ENCODE measurements around the gene HRG. TPM values are rescaled to one million over a fixed set of nuclear protein-coding genes. Genes with fewer than 3 reads are reported as not detected.
A peak's percentile ranks its signal among the peaks of the same experiment; 100 is the strongest.

The HRG gene
- total RNA-seq, 6 donors from 2014 or later, result 0.13 to 0.23 TPM; not detected in 4

- WGBS, 2 donors, result 91 to 93% methylated on average over 5 of the region's 5 CpGs
Measured at GRCh38 chr3:186619787-186620212, 46.0 kb upstream of the HRG start.

GRCh38 chr3:186620213-186621092, 45.4 kb upstream of the HRG start:
- peaks cover 7 to 10% (median 8%) of the 10 kb centered on the region in 4 donors for H3K4me1 ChIP-seq
- H3K27ac ChIP-seq, result no peak overlapping the region
- no peak for TF ChIP-seq POLR2A (IDR thresholded peaks at IDR 0.05)
- no peak overlapping the region for H3K4me3 ChIP-seq
- no peaks in the 10 kb centered on the region for H3K9me3 ChIP-seq
- H3K27me3 ChIP-seq, result no peaks in the 10 kb centered on the region
- DNase-seq, result peak in 1 of 2 donors; percentile 52
- no peaks in the 10 kb centered on the region for H3K36me3 ChIP-seq
- ATAC-seq (ENCODE audit: low FRiP score in 2 of 2), result no peak
- WGBS, 2 donors, result 85 to 87% methylated on average over 16 of the region's 17 CpGs

More at GRCh38 chr3:186619787-186620212, 46.0 kb upstream of the HRG start:
- DNase-seq (no peak), ATAC-seq (ENCODE audit: low FRiP score in 2 of 2) (no peak)
- peaks cover 7 to 10% (median 8%) of the 10 kb centered on the region in 4 donors for H3K4me1 ChIP-seq
- no peak overlapping the region for H3K27ac ChIP-seq
- no peaks in the 10 kb centered on the region for H3K27me3 ChIP-seq
- no peaks in the 10 kb centered on the region for H3K9me3 ChIP-seq
- no peak overlapping the region for H3K4me3 ChIP-seq
- H3K36me3 ChIP-seq, result no peaks in the 10 kb centered on the region
- TF ChIP-seq EP300 (IDR thresholded peaks at IDR 0.05) (no peak), POLR2AphosphoS5 (IDR thresholded peaks at IDR 0.05) (no peak), CTCF (IDR thresholded peaks at IDR 0.05) (no peak), POLR2A (IDR thresholded peaks at IDR 0.05) (no peak)

- no peak for ATAC-seq (ENCODE audit: low FRiP score in 2 of 2)
- no peaks in the 10 kb centered on the region for H3K27me3 ChIP-seq
- H3K27ac ChIP-seq, result no peak overlapping the region
- 76 to 81% methylated on average over 7 of the region's 7 CpGs for WGBS, 2 donors
- no peaks in the 10 kb centered on the region for H3K36me3 ChIP-seq
- peaks cover 3 to 4% (median 4%) of the 10 kb centered on the region in 4 donors for H3K4me1 ChIP-seq
- no peak overlapping the region for H3K4me3 ChIP-seq
- TF ChIP-seq POLR2A (IDR thresholded peaks at IDR 0.05) (no peak), CTCF (IDR thresholded peaks at IDR 0.05) (no peak), EP300 (IDR thresholded peaks at IDR 0.05) (no peak), POLR2AphosphoS5 (IDR thresholded peaks at IDR 0.05) (no peak)
- DNase-seq, result no peak
- no peaks in the 10 kb centered on the region for H3K9me3 ChIP-seq
Measured at GRCh38 chr3:186621894-186622650, 43.7 kb upstream of the HRG start.

GRCh38 chr3:186622651-186623310, 43.0 kb upstream of the HRG start:
- TF ChIP-seq POLR2A (IDR thresholded peaks at IDR 0.05), result no peak
- TF ChIP-seq POLR2AphosphoS5 (IDR thresholded peaks at IDR 0.05), result no peak
- TF ChIP-seq CTCF (IDR thresholded peaks at IDR 0.05), result no peak
- TF ChIP-seq EP300 (IDR thresholded peaks at IDR 0.05), result no peak
- DNase-seq (no peak), ATAC-seq (ENCODE audit: low FRiP score in 2 of 2) (no peak)
- Histone ChIP-seq H3K9me3 (no peaks in the 10 kb centered on the region), H3K36me3 (no peaks in the 10 kb centered on the region), H3K27ac (no peak overlapping the region), H3K4me3 (no peak overlapping the region), H3K27me3 (no peaks in the 10 kb centered on the region), H3K4me1 (no peaks in the 10 kb centered on the region)
- WGBS, 2 donors, result 39 to 48% methylated on average over 2 of the region's 2 CpGs

- Histone ChIP-seq H3K27me3 (no peaks in the 10 kb centered on the region), H3K4me3 (no peak overlapping the region), H3K9me3 (no peaks in the 10 kb centered on the region), H3K4me1 (no peaks in the 10 kb centered on the region), H3K36me3 (no peaks in the 10 kb centered on the region), H3K27ac (no peak overlapping the region)
- WGBS, 2 donors, result 78 to 79% methylated on average over 4 of the region's 4 CpGs
- no peak for ATAC-seq (ENCODE audit: low FRiP score in 2 of 2)
- TF ChIP-seq POLR2A (IDR thresholded peaks at IDR 0.05) (no peak), EP300 (IDR thresholded peaks at IDR 0.05) (no peak), CTCF (IDR thresholded peaks at IDR 0.05) (no peak), POLR2AphosphoS5 (IDR thresholded peaks at IDR 0.05) (no peak)
- DNase-seq, result no peak
Measured at GRCh38 chr3:186624598-186624997, 41.2 kb upstream of the HRG start.

Measured in upper lobe of left lung (tissue), 6 donors.